Suprapubic skin (tissue), 4 donors: ENCODE data around the gene NOS1AP. TPM values are rescaled to one million over a fixed set of nuclear protein-coding genes. Genes with fewer than 3 reads are reported as not detected.

Source experiments
- DNase-seq, 2 donors: peaks; one replicate each; pipeline ENCODE4 v3.0.0-alpha.2; 2019; ENCODE audit warnings: low spot score in 2 of 2
- H3K27ac ChIP-seq: fragments of 200-600 bp; sonication (generic); one replicate; pipeline ENCODE4 v1.5.1; 2019
- H3K27me3 ChIP-seq: fragments of 200-600 bp; sonication (generic); one replicate; pipeline ENCODE4 v1.5.1; 2019
- H3K36me3 ChIP-seq: fragments of 200-600 bp; sonication (generic); one replicate; pipeline ENCODE4 v1.5.1; 2019
- H3K4me1 ChIP-seq: fragments of 200-600 bp; sonication (generic); one replicate; pipeline ENCODE4 v1.5.1; 2019
- H3K4me3 ChIP-seq: fragments of 200-600 bp; sonication (generic); one replicate; pipeline ENCODE4 v1.5.1; 2019; ENCODE audit warnings: mild to moderate bottlenecking
- H3K9me3 ChIP-seq: fragments of 200-600 bp; sonication (generic); one replicate; pipeline ENCODE4 v1.5.1; 2019
- EP300 ChIP-seq: sonication (generic); formaldehyde crosslinking; IDR thresholded peaks from one replicate; pipeline ENCODE4 v1.6.1; 2017; ENCODE audit warnings: antibody characterized with exemption
- POLR2A ChIP-seq, 2 donors: fragments of 450-650 bp; IDR thresholded peaks; one replicate each; pipeline ENCODE4 v1.6.1; 2017; ENCODE audit warnings: antibody characterized with exemption in 2 of 2, mild to moderate bottlenecking in 2 of 2, moderate library complexity in 2 of 2
- POLR2AphosphoS5 ChIP-seq, 3 donors: sonication (generic); formaldehyde crosslinking; IDR thresholded peaks; one replicate each; pipeline ENCODE4 v1.6.1; 2017; ENCODE audit warnings: antibody characterized with exemption in 3 of 3
- WGBS: methylation state at CpG from one replicate; pipeline ENCODE4 v1.1.5; 2018; 5-methylcytosine and 5-hydroxymethylcytosine counted together
- total RNA-seq, 4 donors: library from RNA; depleted of rRNA; stranded (reverse); fragments of >200 nt; gene quantifications; one replicate each; pipeline ENCODE4 v1.1.0, GENCODE V29; 2016
- TF ChIP-seq, protein P1 (sequence below), 2 donors: fragments of 200-600 bp in 1 of 2; fragments of 450-650 bp in 1 of 2; sonication (generic) in 1 of 2; IDR thresholded peaks; one replicate each; pipeline ENCODE4 v1.5.1; 2016 to 2019; ENCODE audit warnings: antibody characterized with exemption in 2 of 2, mild to moderate bottlenecking in 1 of 2, moderate library complexity in 1 of 2

Gene NOS1AP
- total RNA-seq, 4 donors from 2014 or later, result 1.9 to 9.5 (median 3.3) TPM

- no peak for DNase-seq
- H3K9me3 ChIP-seq, result no peaks in the 10 kb centered on the region
- H3K27me3 ChIP-seq, result peaks cover 2% of the 10 kb centered on the region
- H3K4me1 ChIP-seq, result peaks cover 4% of the 10 kb centered on the region
- WGBS, result 100% methylated on average over 3 of the region's 3 CpGs
- no peaks in the 10 kb centered on the region for H3K36me3 ChIP-seq
- no peak overlapping the region for H3K4me3 ChIP-seq
- no peak overlapping the region for H3K27ac ChIP-seq
- TF ChIP-seq POLR2A (IDR thresholded peaks at IDR 0.05) (no peak), POLR2AphosphoS5 (IDR thresholded peaks at IDR 0.05) (no peak), EP300 (no peak)
- TF ChIP-seq, protein P1, sequence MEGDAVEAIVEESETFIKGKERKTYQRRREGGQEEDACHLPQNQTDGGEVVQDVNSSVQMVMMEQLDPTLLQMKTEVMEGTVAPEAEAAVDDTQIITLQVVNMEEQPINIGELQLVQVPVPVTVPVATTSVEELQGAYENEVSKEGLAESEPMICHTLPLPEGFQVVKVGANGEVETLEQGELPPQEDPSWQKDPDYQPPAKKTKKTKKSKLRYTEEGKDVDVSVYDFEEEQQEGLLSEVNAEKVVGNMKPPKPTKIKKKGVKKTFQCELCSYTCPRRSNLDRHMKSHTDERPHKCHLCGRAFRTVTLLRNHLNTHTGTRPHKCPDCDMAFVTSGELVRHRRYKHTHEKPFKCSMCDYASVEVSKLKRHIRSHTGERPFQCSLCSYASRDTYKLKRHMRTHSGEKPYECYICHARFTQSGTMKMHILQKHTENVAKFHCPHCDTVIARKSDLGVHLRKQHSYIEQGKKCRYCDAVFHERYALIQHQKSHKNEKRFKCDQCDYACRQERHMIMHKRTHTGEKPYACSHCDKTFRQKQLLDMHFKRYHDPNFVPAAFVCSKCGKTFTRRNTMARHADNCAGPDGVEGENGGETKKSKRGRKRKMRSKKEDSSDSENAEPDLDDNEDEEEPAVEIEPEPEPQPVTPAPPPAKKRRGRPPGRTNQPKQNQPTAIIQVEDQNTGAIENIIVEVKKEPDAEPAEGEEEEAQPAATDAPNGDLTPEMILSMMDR (IDR thresholded peaks at IDR 0.05), result no peak
Measured at GRCh38 chr1:162030759-162031280, 38.7 kb upstream of the NOS1AP start.

DNA sequence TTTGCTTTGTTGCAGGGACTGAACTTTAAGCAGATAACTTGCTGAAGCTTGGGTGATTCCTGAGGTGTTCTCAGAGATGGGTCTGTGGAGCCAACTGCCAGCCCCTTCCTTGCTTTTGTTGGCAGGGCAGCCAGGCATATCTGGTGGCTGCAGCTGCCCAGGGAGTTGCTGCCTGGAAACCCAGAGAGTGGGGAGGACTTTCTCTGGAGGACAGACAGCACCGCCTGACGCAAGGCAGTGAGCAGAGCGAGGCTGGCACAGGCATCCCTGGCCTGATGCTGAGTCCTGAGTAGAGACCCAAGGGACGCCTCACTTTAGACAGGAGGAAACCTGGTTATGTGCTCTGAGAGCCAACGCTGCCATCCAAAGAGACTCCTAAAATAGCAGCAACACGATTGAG lies 36.1 kb upstream of the NOS1AP start:
- Histone ChIP-seq H3K4me3 (no peak overlapping the region), H3K27ac (no peak overlapping the region), H3K4me1 (peaks cover 4% of the 10 kb centered on the region), H3K36me3 (no peaks in the 10 kb centered on the region), H3K9me3 (no peaks in the 10 kb centered on the region), H3K27me3 (peaks cover 2% of the 10 kb centered on the region)
- no peak for DNase-seq
- 54% methylated on average over 6 of the region's 6 CpGs for WGBS
- TF ChIP-seq POLR2A (IDR thresholded peaks at IDR 0.05) (no peak), EP300 (no peak), POLR2AphosphoS5 (IDR thresholded peaks at IDR 0.05) (no peak)

DNA sequence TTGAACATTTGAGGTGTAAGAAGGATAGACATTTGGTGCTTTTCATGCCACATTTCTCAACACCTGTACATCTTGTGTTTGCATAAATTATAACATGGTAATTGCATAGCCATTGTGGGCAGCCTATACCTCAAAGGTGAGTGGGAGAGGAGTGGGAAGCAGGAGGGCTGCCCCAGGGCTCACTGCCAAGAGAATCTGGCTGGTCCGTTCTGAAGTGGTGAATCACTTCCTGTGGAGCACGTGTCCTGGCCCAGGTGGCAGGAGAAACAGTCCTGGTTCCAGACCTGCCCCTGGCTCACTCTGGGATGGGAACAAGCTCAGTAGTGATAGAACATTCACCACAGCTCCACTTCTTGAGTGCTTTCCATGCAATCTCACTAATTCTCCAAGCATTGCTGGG lies 34.2 kb upstream of the NOS1AP start:
- WGBS, result 7% methylated on average over 2 of the region's 2 CpGs
- TF ChIP-seq POLR2AphosphoS5 (IDR thresholded peaks at IDR 0.05), result no peak
- TF ChIP-seq, protein P1 (IDR thresholded peaks at IDR 0.05), result no peak
- no peak for TF ChIP-seq EP300
- TF ChIP-seq POLR2A (IDR thresholded peaks at IDR 0.05), result no peak
- H3K4me3 ChIP-seq, result no peak overlapping the region
- H3K27ac ChIP-seq, result no peak overlapping the region
- H3K36me3 ChIP-seq, result no peaks in the 10 kb centered on the region
- no peaks in the 10 kb centered on the region for H3K9me3 ChIP-seq
- no peaks in the 10 kb centered on the region for H3K4me1 ChIP-seq
- peaks cover 6% of the 10 kb centered on the region for H3K27me3 ChIP-seq
- no peak for DNase-seq

GRCh38 chr1:162036163-162036562 lies 33.3 kb upstream of the NOS1AP start:
- Histone ChIP-seq H3K4me1 (no peaks in the 10 kb centered on the region), H3K4me3 (no peak overlapping the region), H3K36me3 (no peaks in the 10 kb centered on the region), H3K27me3 (peaks cover 6% of the 10 kb centered on the region), H3K9me3 (no peaks in the 10 kb centered on the region), H3K27ac (no peak overlapping the region)
- 100% methylated on average over 1 of the region's 1 CpG for WGBS
- no peak for DNase-seq
- TF ChIP-seq EP300 (no peak), POLR2AphosphoS5 (IDR thresholded peaks at IDR 0.05) (no peak), POLR2A (IDR thresholded peaks at IDR 0.05) (no peak)
- TF ChIP-seq, protein P1 (IDR thresholded peaks at IDR 0.05), result no peak

- WGBS, result 84% methylated on average over 1 of the region's 1 CpG
- Histone ChIP-seq H3K27ac (no peak overlapping the region), H3K36me3 (no peaks in the 10 kb centered on the region), H3K9me3 (no peaks in the 10 kb centered on the region), H3K4me3 (no peak overlapping the region), H3K27me3 (peaks cover 6% of the 10 kb centered on the region), H3K4me1 (no peaks in the 10 kb centered on the region)
- DNase-seq, result no peak
- TF ChIP-seq POLR2AphosphoS5 (IDR thresholded peaks at IDR 0.05), result no peak
- TF ChIP-seq, protein P1 (IDR thresholded peaks at IDR 0.05), result no peak
- TF ChIP-seq EP300, result no peak
- TF ChIP-seq POLR2A (IDR thresholded peaks at IDR 0.05), result no peak
Measured at GRCh38 chr1:162038624-162039023, 30.9 kb upstream of the NOS1AP start.

GRCh38 chr1:162040001-162040400 lies 29.5 kb upstream of the NOS1AP start:
- DNase-seq, result no peak
- no peaks in the 10 kb centered on the region for H3K36me3 ChIP-seq
- 84% methylated on average over 4 of the region's 4 CpGs for WGBS
- no peaks in the 10 kb centered on the region for H3K9me3 ChIP-seq
- H3K4me3 ChIP-seq, result no peak overlapping the region
- H3K27ac ChIP-seq, result no peak overlapping the region
- H3K4me1 ChIP-seq, result no peaks in the 10 kb centered on the region
- peaks cover 4% of the 10 kb centered on the region for H3K27me3 ChIP-seq
- no peak for TF ChIP-seq POLR2AphosphoS5 (IDR thresholded peaks at IDR 0.05)
- TF ChIP-seq EP300, result no peak
- TF ChIP-seq, protein P1 (IDR thresholded peaks at IDR 0.05), result no peak
- no peak for TF ChIP-seq POLR2A (IDR thresholded peaks at IDR 0.05)
